NCI-H2029 (cell line): ENCODE measurements around the gene LRBA.

Source experiments
- DNase-seq: peaks from one replicate; lab custom pipeline; 2025; lab: John Stamatoyannopoulos, UW

LRBA gene

DNA sequence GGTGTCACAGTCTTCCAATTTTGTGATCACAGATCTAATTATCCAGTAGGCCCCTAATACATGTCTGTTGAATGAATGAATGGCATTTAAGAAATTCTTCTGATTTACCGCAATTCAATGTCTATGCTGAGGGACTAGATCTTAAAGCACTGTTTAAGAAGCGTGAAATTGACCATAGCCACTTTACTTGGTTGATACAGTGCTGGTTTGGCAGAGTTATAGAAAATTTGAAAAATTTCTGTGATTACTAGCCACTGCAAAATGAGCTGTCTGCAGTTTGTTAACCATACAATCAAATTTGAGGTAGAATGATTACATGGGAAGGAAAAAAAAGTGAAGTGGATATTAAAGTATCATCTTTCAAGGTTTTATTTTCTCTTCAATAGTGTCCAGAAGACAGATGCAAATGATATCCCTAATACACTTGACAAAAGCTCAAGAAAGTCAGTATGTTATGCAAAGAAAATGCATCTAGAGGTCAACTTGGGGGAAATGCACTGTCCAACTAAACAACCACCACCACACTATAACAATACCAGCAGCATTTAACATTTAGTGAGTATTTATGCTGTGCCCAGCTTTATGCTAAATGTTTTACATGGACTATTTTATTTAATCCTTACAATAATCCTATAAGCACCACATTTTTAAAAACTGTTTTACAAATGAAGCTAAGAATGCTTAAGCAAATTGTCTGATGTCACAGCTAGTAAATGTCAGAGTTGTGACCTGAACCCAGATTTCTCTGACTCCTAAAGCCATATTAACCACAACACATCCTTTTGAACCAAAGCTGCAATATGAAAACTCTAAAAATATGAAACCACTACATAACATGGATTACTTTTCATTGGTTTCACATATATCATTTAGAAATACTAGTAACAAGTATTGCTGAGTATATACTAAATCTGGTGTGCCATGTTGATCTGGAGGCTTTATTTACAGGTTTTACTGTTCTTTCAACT lies 651.1 kb downstream of the LRBA start:
- no peak for DNase-seq

DNA sequence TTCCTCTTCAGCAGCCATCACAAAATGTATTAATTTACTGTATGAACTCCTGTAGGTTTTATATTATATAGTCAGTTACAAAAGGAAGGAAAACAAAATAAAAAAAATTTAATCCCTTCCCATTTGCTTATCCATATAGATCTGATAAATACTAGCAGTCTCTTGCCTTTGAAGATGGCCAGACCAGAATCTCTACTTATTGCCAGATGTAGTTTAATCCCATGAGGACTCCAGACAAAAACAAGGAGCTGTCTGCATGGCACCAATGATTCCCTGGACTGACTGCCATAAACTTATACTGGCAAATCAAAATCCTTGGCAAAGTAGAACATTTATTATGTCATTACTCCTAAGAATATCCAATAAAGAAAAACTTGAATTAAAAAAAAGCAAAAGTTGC lies 656.4 kb downstream of the LRBA start:
- no peak for DNase-seq

DNA sequence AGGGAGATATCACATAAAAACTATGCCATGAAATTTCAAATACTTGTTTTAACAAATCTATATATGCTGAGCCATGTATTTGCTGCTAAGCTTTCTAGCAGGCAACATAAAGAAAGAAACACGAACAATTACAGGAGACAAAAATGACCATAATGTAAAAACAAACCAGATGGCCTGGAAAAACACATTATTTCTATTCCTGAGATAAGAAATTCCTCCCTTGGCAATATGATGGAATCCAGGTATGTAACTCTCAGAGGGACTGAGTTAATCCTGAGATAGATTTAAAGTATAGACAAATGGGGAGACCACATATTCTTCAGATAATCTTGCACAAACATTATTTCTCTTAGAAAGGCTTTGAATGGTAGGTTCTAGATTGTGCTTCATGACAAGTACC lies 657.3 kb downstream of the LRBA start:
- DNase-seq = no peak

DNA sequence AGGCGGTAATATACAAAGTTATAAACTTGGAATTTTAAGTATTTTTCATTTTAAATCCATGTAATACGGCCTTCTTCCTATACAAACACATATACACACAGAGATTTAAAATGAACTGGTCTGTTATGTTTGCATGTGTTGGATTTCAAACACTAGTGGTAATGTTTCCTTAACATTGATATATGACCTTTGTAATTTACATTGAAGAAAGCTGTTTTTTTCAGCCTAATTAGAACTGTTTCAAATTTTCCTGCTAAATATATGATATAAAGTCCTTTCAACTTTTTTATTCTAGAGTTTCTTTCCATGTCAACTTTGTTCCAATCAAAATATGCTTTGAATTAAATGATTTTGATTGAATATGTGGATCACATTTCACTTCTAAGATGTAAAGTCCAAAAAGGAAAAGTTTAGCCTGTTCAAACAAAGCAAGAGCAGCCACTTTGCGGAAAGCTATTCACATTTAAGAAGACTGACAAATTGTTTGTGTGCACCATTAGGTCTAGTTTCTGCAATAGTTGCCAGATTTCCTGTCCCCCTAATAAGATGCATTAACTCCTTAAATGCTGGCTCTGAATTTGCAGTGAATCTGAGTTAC lies 659.1 kb downstream of the LRBA start:
- DNase-seq = no peak

DNA sequence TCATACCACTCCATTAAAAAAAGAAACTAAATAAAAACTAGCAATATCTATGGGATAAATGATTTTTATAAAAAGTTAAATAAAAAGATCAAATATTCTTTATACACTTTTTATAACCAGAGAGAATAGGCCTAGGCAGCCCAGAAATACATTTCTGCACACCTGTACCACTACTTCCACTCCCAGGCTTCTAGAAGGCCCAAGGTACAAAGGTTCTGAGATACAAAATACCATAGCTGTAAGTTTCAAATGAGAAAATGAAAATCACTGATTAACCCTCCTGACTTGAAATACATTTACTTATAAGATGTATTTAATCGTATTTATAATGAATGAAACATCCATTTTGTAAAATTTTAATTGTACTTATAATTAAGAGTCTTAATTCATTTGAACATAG lies 659.7 kb downstream of the LRBA start:
- DNase-seq = no peak

DNA sequence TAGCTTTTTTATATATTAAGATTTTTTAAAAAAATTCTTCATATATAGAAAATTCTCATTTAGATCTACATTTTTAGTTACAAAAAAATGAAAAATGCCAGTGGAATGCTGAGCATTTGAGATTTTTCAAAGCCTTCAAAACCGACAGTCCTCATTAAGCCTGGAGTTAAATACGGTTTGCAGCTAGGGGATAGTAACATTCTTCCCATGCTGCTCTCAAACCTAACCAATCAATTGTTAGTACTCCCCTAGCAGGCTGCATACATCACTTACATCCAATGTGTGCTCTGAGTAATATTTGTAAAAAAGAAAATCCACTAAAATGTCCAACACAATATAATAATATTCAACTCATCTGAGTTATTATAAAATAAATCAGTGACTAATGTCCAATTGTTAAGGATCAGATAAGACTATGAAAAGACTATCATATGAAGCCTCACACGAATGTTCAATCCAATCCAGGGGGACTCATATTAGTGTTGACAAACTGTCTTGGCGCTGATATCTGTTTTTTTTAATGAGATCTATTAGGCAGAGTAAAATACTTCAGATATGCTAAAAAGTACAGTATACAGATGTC lies 660.8 kb downstream of the LRBA start:
- no peak for DNase-seq

DNA sequence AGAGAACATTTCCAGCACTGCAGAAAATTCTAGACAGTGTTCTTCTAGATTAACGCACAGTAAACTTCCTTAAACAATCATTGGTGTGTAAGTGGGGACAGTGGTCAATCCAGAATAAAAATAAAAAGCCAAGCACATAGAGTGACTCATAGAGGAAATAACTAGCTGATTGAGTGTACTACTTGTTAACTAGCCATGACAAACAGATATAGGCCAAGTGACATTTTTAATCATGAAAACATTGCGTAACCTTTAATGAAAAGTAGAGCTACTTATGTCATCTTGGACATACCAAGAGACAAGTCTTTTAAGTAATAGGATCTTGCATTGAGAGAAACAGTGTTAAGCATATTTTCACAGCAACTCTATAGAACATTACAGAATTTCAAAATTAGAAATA lies 667.0 kb downstream of the LRBA start:
- no peak for DNase-seq

DNA sequence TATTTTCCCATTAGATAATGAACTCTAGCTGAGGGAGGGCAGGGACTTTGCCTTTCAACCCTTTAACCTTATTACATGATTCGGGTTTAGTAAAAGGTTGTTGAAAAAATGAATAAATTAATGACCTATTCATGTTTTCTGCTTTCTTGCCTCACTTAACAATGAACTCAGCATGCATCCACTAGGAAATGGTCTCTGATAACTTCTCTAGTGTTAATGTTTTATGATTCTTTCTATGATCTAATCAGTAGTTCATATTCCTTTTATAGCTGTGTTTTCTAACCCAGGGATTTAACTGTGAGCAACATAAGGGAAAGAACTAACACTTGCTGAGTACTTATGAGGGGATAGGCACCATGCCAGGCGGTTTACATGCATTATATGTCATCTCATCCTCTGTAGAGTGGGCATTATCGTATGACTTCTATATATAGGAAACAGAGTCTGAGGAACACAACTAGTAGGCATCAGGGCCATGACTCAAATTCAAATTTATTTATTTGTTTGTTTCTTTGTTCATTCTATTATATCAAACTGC lies 669.8 kb downstream of the LRBA start:
- DNase-seq = no peak

DNA sequence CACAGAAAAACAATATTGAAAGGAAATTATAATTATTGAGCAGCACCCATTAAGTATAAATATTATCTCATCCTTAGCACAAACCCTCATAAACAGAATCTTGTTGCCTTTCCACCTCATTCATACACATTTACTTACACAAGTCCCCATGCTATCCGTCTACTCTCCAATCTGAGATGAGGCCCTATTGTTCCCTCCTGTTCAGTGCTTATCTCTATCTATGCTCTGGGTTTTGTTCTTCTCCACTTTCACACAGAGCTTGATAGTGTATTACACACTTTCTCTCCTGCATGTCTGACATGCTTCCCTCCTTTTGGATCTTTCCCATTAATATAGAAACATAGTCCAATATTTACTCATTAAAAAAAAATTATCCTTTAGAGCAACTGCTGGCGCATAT lies 671.3 kb downstream of the LRBA start:
- no peak for DNase-seq

DNA sequence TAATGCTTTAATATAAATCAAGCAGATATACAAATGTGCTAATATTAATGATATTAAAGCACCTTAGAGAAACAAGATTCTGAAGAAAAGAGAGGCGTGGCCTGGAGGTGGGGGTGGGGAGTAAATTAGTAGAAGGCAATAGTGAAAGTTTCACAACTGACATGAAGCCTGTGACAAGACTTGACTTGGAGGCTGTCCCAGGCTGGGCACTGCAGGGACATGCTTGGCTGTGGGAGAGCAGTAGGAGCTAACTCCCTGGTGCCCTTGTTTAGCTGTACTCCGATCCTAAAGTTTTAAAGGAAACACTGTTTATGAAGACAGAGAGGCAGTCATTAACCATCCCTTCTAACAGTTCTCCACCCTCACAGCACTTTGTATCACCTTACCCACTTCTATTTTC lies 672.1 kb downstream of the LRBA start:
- no peak for DNase-seq

DNA sequence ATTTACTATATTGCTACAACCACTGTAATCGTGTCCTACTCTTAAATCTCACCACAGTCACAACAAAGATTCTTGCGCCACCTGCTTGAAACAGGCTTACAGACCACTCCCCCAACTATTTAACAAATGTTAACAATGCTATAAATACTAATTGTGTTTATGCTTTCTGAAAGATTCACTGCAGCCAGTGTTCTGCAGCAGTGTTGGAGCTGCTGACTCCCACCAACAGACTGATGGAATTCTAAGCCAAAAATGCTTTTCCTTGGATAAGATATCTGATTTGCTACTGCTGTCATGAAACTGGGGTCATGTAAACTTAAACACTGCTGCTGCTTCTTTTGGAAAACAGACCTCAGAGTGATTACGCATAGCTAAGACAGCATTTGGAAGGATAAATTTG lies 677.4 kb downstream of the LRBA start:
- no peak for DNase-seq

DNA sequence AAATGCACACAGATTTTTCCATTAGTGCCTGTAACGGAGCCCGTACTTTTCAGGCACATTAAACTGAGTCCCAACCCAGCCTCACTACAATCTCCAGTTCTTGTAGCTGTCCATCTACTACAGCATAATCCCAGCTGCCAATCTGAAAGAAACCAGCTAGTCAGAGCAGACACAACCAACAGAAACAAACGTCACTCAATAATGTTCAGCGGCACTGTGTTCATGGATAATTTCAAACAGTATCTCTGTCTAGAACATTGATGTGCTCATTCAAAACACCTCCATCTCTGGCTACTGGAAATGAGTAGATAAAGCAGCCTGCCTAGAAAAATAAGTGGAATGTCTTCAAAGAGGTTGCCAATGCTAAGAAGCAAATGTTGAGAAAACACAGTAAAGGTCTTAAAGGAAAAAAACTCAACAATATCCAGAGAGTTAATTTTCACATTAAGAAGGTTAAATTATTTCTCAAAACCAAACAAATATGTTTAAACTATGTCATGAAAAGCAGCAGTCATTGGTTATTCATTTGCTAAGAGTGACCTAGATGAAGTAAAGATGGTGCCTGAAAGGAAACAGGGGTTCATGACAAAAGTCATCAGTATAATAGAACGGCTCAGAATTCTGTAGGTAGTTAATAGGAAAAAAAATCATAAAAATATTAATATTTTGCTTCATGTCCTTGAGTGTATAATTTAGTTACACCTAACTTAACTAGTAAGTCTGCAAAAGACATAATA lies 678.2 kb downstream of the LRBA start:
- no peak for DNase-seq

DNA sequence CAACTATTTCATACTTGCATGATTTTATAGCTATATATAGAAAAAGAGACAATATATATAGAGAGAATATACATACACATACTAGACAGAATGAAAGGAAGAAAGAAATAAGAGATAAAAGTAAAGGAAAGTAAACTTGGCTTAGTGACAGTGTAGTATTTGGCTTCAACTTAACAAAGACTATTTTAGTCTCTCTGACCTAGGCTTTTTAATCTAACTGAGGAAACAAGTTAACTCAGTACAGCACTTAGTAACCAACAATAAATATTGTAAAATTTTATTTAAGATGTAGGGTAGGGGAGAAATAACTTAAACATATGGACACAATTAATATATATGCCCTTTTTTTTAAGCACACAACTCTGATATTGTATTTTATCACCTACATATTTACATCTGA lies 682.1 kb downstream of the LRBA start:
- DNase-seq = no peak

DNA sequence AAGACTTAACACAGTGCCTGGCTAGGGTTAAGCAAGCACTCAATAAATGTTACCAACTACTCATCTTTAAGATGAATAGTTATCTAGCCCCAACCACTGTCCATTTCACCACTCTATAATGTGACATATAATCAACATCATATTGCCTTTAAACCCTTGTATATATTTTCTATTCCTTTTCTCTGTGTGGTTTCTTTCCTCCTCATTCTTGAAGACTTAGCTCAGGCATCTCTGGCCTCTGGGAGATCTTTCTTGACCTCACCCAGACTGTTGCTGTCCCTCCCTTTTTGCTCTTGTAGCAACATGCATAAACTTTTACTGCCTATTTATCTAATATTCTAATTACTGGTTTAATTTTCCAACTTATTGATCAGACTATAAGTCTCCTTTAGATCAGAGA lies 683.0 kb downstream of the LRBA start:
- no peak for DNase-seq

DNA sequence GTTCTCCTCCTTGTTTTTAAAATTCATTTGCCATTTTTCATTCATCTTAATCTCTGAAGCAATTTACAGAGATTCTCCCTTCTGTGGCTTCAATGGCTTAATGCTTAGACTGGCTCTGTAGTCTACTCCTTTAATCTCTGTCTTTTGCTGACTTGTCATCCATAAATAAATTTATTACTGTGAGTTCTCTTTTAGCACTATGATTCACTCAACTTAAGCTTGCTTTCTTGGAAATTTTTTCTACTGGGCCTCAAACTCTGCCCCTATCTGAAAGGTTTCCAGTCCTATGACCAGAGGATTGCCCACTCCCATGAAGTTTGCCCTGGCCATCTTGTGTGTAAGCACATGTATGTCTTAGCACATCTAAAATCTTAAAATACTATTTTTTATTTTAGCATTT lies 685.7 kb downstream of the LRBA start:
- DNase-seq = no peak

DNA sequence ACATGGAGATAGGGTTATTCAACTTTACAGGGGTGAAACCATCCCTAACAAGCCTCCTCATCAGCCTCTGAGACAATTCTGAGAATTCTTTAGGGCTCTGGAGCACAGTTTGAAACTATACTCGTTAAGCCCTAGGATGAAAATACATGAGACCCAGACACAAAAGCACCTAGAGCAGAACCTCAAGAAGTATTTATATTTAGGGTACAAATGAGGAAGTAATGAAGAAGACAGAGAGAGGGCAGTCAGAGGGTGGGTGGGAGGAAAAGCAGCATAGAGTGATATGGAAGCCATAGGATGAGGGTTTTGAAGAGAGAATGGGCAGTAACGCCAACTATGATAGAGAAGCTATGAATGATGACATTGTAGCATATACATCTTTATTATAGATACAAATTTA lies 686.6 kb downstream of the LRBA start:
- DNase-seq = no peak

DNA sequence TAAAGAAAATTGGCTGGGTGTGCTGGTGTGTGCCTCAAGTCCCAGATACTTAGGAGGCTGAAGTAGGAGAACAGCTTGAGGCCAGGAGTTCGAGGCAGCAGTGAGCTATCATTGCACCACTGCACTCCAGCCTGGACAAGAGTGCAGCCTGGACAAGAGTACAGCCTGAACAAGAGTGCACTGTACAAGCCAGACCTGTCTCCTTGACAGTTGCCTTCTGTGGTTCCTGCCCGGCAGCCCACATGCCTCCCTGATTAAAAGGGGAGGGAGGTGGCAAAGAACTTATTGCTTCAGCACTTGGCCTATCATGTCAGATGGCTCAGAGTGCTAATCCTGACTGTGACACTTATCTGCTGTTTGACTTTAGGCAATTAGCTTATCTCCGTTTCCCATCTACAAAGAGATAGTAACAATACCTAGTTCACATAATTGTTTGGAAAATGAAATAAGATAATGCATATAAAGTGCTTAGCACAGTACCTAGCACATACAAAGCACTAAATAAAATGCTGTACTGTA lies 687.8 kb downstream of the LRBA start:
- no peak for DNase-seq

DNA sequence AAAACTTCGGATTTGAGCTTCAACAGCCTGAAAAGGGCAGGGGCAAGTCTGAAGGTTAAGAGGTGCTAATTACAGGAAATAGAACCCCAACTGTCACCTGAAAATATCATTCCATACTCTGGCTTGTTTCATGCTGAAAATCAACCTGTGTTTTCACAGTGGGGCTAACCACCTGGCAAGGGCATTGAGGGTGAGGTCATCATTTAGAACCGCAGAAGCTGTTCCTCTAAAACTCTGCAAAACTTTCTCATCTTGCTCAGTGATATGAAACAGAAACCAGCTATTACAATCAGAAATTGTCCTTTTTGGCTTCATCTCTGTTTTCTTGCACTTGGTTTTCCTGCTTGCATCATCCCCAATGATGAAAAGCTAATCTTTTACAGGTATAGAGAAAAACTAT lies 689.2 kb downstream of the LRBA start:
- no peak for DNase-seq

DNA sequence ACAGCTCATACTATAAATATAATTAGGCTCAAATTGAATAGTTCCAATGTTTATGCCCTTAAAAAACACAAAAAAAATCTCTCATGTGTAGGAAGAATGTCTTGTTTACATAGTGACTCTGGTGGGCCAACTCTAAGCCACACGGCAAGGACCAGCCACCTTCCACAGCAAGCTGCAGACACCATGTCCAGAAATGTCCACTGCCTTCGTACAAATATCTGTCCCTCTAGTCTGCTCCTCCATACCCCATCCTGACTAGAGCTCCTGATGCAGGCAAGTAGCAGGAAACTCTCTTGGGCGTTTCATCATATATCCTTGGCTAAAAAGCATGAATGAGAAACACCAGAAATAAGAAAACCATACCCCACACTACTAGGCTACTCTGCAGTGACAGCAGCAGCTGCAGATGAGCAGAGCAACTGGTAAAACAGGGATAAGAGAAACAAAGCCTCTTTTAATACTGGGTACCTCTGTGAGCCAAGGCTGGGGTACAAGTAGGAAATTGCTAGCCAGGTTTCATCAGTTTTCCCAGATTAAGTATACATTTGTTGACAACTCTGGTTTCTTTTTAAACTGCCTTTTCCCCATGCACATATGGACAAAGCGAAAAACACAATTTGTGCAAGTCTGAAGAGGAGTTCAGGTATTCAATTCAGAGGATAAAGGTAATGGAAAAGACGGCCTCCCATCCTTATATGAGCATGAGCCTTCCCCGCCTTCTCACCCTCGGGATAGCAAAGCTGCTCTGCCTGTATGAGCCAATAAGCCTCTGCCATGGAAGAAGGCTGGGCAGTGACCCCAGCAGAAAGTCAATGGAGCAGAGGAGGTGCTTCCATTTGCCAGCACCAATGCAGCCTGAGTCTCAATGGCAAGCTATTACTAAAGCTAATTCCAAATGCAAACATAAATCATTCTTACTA lies 691.4 kb downstream of the LRBA start:
- no peak for DNase-seq

DNA sequence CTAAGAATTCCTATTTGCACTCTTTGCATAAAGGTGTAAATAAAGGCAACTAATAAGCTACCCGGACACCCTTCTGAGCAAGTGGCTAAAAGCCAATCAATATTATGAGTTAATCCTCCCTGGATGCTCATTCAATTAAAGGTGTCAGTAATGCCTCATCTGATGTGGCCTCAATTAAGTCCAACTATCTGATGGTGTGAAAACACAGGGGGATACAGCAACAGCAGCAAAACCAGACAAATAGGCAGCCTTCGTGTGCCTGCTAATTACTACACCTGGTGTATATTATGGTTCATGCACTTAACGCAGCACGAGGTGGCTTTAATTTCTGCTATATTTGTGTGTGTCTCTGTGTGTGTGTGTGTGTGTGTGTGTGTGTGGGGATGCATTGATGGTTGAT lies 692.4 kb downstream of the LRBA start:
- DNase-seq = no peak

DNA sequence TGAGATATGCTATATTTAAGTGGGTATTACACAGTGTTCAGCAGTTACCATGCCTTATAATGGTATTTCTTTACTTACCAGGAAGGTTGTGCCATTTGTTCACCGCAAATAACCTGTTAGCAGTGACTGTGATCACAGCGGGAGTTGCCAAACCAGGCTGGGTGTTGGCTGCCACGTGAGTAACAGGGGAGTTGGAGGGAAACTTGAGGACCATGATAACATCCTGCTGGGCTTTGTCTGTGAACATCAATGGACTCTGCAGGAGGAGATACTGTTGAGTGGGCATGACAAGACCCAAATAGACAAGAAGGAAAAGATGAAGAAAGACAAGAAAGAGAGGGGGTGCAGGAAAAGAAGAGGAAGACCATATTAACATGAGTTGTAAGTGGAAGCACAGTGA lies 694.0 kb downstream of the LRBA start:
- no peak for DNase-seq
